Measurements from ENCODE around the gene TPRG1. TPM values are rescaled to one million over a fixed set of nuclear protein-coding genes. Genes with fewer than 3 reads are reported as not detected.
A peak's percentile ranks its signal among the peaks of the same experiment; 100 is the strongest.

Gene TPRG1
- total RNA-seq, 2 donors from 2014 or later = 1.5 to 5.0 TPM

- ATAC-seq = peak; percentile 57 to 70
- DNase-seq (ENCODE audit: low spot score) = no peak
- peak overlapping the region; percentile 50 to 55 for H3K27ac Mint-ChIP-seq
- H3K27me3 Mint-ChIP-seq = peaks cover 0 to 14% of the 10 kb centered on the region in 2 donors
- peak overlapping the region; percentile 16 for H3K4me3 Mint-ChIP-seq
- no peaks in the 10 kb centered on the region for H3K36me3 Mint-ChIP-seq
- peaks cover 35 to 42% of the 10 kb centered on the region in 2 donors for H3K4me1 Mint-ChIP-seq (ENCODE audit: low read depth in 2 of 2)
- H3K9me3 Mint-ChIP-seq = no peaks in the 10 kb centered on the region
Measured at GRCh38 chr3:189144645-189145044, 27.1 kb upstream of the TPRG1 start.

GRCh38 chr3:189146848-189147247 is 24.9 kb upstream of the TPRG1 start:
- DNase-seq (ENCODE audit: low spot score) = no peak
- peak overlapping the region in 1 of 2 donors; percentile 73 for H3K27ac Mint-ChIP-seq
- H3K9me3 Mint-ChIP-seq = no peaks in the 10 kb centered on the region
- H3K4me1 Mint-ChIP-seq (ENCODE audit: low read depth in 2 of 2) = peaks cover 32 to 38% of the 10 kb centered on the region in 2 donors
- no peak overlapping the region for H3K4me3 Mint-ChIP-seq
- H3K27me3 Mint-ChIP-seq = peaks cover 0 to 10% of the 10 kb centered on the region in 2 donors
- H3K36me3 Mint-ChIP-seq = no peaks in the 10 kb centered on the region
- ATAC-seq = no peak

DNA sequence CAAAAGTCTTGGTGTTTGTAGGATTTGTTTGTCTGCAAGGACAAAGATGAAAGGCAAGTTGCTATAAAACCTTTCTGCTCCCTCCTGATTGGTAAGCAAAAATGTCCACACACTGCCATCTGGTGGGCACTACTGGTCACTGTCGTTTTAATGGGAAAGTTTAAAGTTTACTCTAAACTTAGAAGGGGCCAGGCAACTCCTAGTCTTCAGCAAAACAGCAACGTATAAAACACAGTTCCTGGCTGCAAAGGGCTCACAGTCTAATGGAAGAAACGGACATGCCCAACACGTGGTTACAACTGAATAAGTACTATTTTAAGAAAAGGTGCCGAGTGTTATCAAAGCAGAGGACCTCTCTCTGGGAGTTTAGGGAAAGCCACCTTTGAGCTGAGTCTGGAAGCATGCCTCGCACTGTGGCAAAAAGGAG is 23.7 kb upstream of the TPRG1 start:
- peak; percentile 69 to 71 for ATAC-seq
- Mint-ChIP-seq H3K4me1 (ENCODE audit: low read depth in 2 of 2) (peaks cover 24 to 30% of the 10 kb centered on the region in 2 donors), H3K36me3 (no peaks in the 10 kb centered on the region), H3K9me3 (no peaks in the 10 kb centered on the region), H3K27ac (peak overlapping the region in 1 of 2 donors; percentile 13), H3K4me3 (no peak overlapping the region), H3K27me3 (peaks cover 0 to 11% of the 10 kb centered on the region in 2 donors)
- peak; percentile 68 for DNase-seq (ENCODE audit: low spot score)

DNA sequence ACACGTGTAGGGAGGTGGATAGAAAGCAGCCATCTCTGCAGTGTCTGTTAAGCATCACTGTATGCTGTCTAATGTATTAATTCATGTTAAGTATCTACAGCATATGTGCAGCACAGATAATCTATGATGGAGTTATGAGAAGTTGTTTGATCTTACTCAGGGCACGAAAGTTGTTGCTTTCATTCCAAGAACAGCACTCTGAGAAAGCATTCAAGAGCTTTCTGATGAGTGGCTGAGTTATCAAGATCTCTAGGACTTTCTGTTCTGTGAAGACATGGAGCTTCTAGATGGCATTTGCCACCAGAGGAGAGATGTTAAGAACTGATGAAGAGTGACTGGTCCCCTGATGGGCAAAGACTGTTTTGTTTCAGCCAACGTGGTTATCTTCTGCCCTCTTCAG is 22.6 kb upstream of the TPRG1 start:
- no peak overlapping the region for H3K27ac Mint-ChIP-seq
- peaks cover 17 to 22% of the 10 kb centered on the region in 2 donors for H3K4me1 Mint-ChIP-seq (ENCODE audit: low read depth in 2 of 2)
- no peaks in the 10 kb centered on the region for H3K36me3 Mint-ChIP-seq
- H3K4me3 Mint-ChIP-seq = no peak overlapping the region
- H3K27me3 Mint-ChIP-seq = peaks cover 0 to 13% of the 10 kb centered on the region in 2 donors
- DNase-seq (ENCODE audit: low spot score) (no peak), ATAC-seq (no peak)
- no peaks in the 10 kb centered on the region for H3K9me3 Mint-ChIP-seq

DNA sequence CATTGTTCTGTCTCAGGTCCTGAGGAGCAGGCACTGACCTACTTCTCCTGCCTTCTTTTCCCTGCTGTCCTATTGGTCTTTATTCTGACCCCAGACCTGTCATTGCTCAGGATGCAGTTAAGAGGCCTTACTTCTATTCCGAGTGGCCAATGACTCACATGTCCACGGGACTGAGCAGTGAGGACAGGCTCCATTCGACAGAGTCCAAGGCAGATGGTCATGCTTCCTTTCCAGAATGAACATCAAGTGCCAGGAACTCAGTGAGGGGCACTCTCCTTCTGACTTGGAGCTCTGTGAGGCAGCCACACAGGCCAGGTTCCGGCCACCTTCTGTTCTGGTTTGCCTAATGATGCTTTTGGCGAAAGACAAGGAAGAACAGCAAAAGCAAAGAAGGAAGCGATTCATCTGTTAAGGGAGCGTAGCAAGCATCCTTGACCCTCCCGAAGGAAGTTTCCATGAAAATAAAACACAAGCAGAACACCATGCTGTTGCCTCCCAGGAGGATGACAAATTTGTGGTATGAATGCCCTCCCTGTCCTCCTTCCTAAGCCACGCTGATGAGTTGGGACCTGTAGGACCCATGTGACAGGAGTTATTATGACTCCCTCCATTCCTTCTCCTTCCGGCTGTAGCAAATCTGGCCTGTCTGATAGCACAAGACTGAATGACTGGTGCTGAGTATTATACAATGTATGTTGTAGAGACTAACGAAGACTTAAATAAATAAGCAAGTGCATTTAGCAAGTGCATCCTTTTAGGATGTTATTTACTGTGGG is 14.4 kb upstream of the TPRG1 start:
- H3K27me3 Mint-ChIP-seq = peaks cover 18 to 40% of the 10 kb centered on the region in 2 donors
- peaks cover 0 to 4% of the 10 kb centered on the region in 2 donors for H3K4me1 Mint-ChIP-seq (ENCODE audit: low read depth in 2 of 2)
- H3K36me3 Mint-ChIP-seq = no peaks in the 10 kb centered on the region
- ATAC-seq (no peak), DNase-seq (ENCODE audit: low spot score) (no peak)
- no peak overlapping the region for H3K4me3 Mint-ChIP-seq
- H3K27ac Mint-ChIP-seq = no peak overlapping the region
- no peaks in the 10 kb centered on the region for H3K9me3 Mint-ChIP-seq

DNA sequence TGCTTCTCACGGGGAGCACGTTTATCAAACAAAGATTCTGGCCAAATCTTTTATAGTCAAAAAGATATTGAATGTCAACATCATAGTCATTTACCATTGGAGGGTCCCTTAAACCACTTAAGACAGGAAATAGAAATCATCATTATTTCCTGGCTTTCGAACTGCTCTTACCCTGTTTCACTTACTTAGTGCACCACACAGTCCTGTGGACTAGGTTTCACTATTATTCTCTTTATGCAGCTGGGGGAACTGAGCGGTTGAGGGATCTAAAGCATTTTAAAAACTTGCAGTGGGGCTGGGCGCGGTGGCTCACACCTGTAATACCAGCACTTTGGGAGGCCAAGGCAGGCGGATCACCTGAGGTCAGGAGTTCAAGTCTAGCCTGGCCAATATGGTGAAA is 13.7 kb upstream of the TPRG1 start:
- DNase-seq (ENCODE audit: low spot score) (no peak), ATAC-seq (peak in 1 of 2 donors; percentile 77)
- no peaks in the 10 kb centered on the region for H3K36me3 Mint-ChIP-seq
- no peak overlapping the region for H3K4me3 Mint-ChIP-seq
- H3K9me3 Mint-ChIP-seq = no peaks in the 10 kb centered on the region
- peaks cover 18 to 41% of the 10 kb centered on the region in 2 donors for H3K27me3 Mint-ChIP-seq
- H3K4me1 Mint-ChIP-seq (ENCODE audit: low read depth in 2 of 2) = peaks cover 0 to 4% of the 10 kb centered on the region in 2 donors
- no peak overlapping the region for H3K27ac Mint-ChIP-seq

DNA sequence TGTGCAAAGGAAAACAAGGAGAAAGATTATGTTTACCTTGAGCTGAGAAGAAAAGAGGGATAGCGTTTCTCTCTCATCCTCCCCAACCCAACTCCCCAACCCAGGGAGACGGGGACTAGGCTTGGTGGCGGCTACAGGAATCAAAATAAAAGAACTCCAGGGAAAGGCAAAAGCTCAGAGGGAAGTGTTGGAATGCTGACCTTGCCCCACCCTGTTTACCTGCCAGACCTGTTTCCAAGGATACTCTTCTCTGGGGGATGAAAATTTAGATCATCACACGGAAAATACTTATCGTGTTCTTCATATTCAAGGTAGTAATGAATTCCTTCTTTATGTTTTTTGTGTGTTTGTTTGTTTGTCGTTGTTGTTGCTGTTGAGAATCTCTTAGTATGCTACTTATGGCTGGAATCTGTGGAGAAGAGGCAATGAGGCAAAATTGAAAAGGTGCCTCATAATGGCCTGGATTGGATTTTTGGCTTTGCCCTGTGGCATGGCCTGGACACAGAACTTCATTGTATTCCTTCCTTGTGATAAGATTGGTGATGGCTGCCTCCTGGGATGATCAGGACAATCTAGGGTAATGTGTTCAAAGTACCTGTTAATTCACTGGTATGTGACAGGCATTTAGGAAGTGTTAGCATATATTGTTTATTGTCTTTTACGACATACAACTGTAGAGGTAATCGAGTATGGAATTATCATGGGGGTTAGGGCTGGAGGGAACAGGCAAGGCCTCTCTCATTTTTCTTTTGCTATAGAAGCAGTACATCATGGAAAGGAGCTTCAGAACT is 11.1 kb upstream of the TPRG1 start:
- Mint-ChIP-seq H3K4me3 (no peak overlapping the region), H3K27me3 (peaks cover 13 to 28% of the 10 kb centered on the region in 2 donors), H3K9me3 (no peaks in the 10 kb centered on the region), H3K27ac (no peak overlapping the region), H3K36me3 (no peaks in the 10 kb centered on the region), H3K4me1 (ENCODE audit: low read depth in 2 of 2) (peaks cover 0 to 4% of the 10 kb centered on the region in 2 donors)
- no peak for DNase-seq (ENCODE audit: low spot score)
- no peak for ATAC-seq

GRCh38 chr3:189165092-189165612 is 6.6 kb upstream of the TPRG1 start:
- no peak overlapping the region for H3K27ac Mint-ChIP-seq
- no peaks in the 10 kb centered on the region for H3K36me3 Mint-ChIP-seq
- ATAC-seq = no peak
- DNase-seq (ENCODE audit: low spot score) = no peak
- H3K9me3 Mint-ChIP-seq = no peaks in the 10 kb centered on the region
- no peak overlapping the region for H3K4me3 Mint-ChIP-seq
- H3K27me3 Mint-ChIP-seq = peaks cover 0 to 20% of the 10 kb centered on the region in 2 donors
- H3K4me1 Mint-ChIP-seq (ENCODE audit: low read depth in 2 of 2) = no peaks in the 10 kb centered on the region

DNA sequence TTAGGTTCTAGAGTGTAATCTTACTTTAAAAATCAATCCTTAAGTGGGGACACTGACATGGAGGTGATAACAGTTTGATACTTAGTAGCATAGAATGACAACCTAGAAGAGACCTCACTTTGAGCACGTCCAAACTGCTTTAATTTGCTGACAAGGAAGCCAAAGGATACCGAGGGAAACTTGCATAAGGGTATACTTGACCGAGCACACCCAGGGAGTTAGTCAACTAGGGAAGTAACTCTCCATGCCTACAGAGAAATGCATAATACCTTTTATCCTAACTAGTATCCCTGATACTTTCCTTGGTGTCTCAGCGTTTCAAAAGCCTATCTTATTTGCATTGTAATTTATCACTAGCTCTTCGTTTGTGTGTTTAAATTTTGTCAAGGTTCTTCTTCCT is 5.5 kb upstream of the TPRG1 start:
- Mint-ChIP-seq H3K27me3 (peaks cover 0 to 12% of the 10 kb centered on the region in 2 donors), H3K36me3 (no peaks in the 10 kb centered on the region), H3K27ac (no peak overlapping the region), H3K9me3 (no peaks in the 10 kb centered on the region), H3K4me3 (no peak overlapping the region), H3K4me1 (ENCODE audit: low read depth in 2 of 2) (no peaks in the 10 kb centered on the region)
- ATAC-seq = no peak
- no peak for DNase-seq (ENCODE audit: low spot score)

GRCh38 chr3:189167027-189167766 is 4.6 kb upstream of the TPRG1 start:
- H3K36me3 Mint-ChIP-seq = no peaks in the 10 kb centered on the region
- no peak overlapping the region for H3K27ac Mint-ChIP-seq
- H3K4me3 Mint-ChIP-seq = no peak overlapping the region
- H3K4me1 Mint-ChIP-seq (ENCODE audit: low read depth in 2 of 2) = no peaks in the 10 kb centered on the region
- no peak for DNase-seq (ENCODE audit: low spot score)
- no peak for ATAC-seq
- peaks cover 0 to 9% of the 10 kb centered on the region in 2 donors for H3K27me3 Mint-ChIP-seq
- H3K9me3 Mint-ChIP-seq = no peaks in the 10 kb centered on the region

DNA sequence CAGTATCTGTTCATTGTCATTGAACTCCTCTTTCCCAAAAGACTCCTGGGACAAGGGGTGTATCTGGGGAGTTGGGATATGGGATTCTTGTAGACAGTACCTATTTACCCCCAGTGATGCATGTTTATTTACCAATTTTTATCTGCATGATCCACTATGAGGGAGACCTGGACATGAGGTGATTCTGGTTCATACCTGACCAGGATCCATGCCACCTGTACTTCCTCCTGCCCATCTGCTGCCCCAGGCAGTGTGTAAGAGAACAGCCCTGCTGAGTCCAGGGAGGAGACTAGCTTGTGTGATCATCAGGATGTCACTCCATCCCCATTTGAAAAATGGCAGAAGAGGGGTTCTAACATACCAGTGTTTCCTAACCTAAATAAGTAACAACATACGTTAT is 3.1 kb upstream of the TPRG1 start:
- Mint-ChIP-seq H3K27ac (no peak overlapping the region), H3K4me1 (ENCODE audit: low read depth in 2 of 2) (no peaks in the 10 kb centered on the region), H3K27me3 (peaks cover 0 to 6% of the 10 kb centered on the region in 2 donors), H3K36me3 (no peaks in the 10 kb centered on the region), H3K9me3 (no peaks in the 10 kb centered on the region), H3K4me3 (no peak overlapping the region)
- DNase-seq (ENCODE audit: low spot score) = no peak
- no peak for ATAC-seq

GRCh38 chr3:189169728-189170127 is 2.0 kb upstream of the TPRG1 start:
- H3K4me1 Mint-ChIP-seq (ENCODE audit: low read depth in 2 of 2) = no peaks in the 10 kb centered on the region
- no peak for ATAC-seq

GRCh38 chr3:189170559-189170958 is 1.2 kb upstream of the TPRG1 start:
- no peaks in the 10 kb centered on the region for H3K9me3 Mint-ChIP-seq
- DNase-seq (ENCODE audit: low spot score) (no peak), ATAC-seq (no peak)
- no peak overlapping the region for H3K27ac Mint-ChIP-seq
- H3K36me3 Mint-ChIP-seq = no peaks in the 10 kb centered on the region
- peaks cover 0 to 12% of the 10 kb centered on the region in 2 donors for H3K27me3 Mint-ChIP-seq
- H3K4me3 Mint-ChIP-seq = no peak overlapping the region
- no peaks in the 10 kb centered on the region for H3K4me1 Mint-ChIP-seq (ENCODE audit: low read depth in 2 of 2)

More at GRCh38 chr3:189169728-189170127, 2.0 kb upstream of the TPRG1 start:
- peaks cover 0 to 8% of the 10 kb centered on the region in 2 donors for H3K27me3 Mint-ChIP-seq
- no peak overlapping the region for H3K27ac Mint-ChIP-seq
- H3K9me3 Mint-ChIP-seq = no peaks in the 10 kb centered on the region
- H3K36me3 Mint-ChIP-seq = no peaks in the 10 kb centered on the region
- no peak for DNase-seq (ENCODE audit: low spot score)
- no peak overlapping the region for H3K4me3 Mint-ChIP-seq

All from natural killer cell treated with Interleukin-12 subunit alpha and Interleukin-12 subunit beta and Interleukin-15 and Interleukin-18, amount 100 ng/mL, for 72 hours (primary cell).